GM23338 (cell line): ENCODE data around the gene CX3CR1. TPM values are rescaled to one million over a fixed set of nuclear protein-coding genes. Genes with fewer than 3 reads are reported as not detected.

Source experiments
- ATAC-seq: fragments of 200-7000 bp; cut with Tn5 transposase; 3 replicates; pipeline ENCODE4 v1.9.1; 2020
- DNase-seq: peaks from one replicate; pipeline ENCODE4 v3.0.0-alpha.2; 2015; ENCODE audit warnings: low spot score
- H2AFZ ChIP-seq: fragments of 200-600 bp; sonication (generic); 2 replicates; pipeline ENCODE4 v1.8.0; 2016; ENCODE audit warnings: antibody characterized with exemption, mild to moderate bottlenecking, moderate library complexity
- H3F3A ChIP-seq: fragments of 200-600 bp; sonication (generic); replicated peaks from 2 replicates; pipeline ENCODE4 v1.8.0; 2017; ENCODE audit warnings: antibody characterized with exemption, mixed run types, low read depth
- H3K27ac ChIP-seq: fragments of 200-600 bp; sonication (generic); 2 replicates; pipeline ENCODE4 v1.6.1; 2016; ENCODE audit warnings: low read depth
- H3K27me3 ChIP-seq: fragments of 200-600 bp; sonication (generic); 2 replicates; pipeline ENCODE4 v1.8.0; 2016; ENCODE audit warnings: mild to moderate bottlenecking, mixed run types, moderate library complexity; ENCODE audit not compliant: insufficient read depth
- H3K36me3 ChIP-seq: fragments of 200-600 bp; sonication (generic); 2 replicates; pipeline ENCODE4 v1.8.0; 2016; ENCODE audit warnings: mild to moderate bottlenecking; ENCODE audit not compliant: insufficient read depth
- H3K4me1 ChIP-seq: fragments of 200-600 bp; sonication (generic); 2 replicates; pipeline ENCODE4 v1.8.0; 2016; ENCODE audit warnings: mild to moderate bottlenecking, moderate library complexity; ENCODE audit not compliant: insufficient read depth
- H3K4me2 ChIP-seq: fragments of 200-600 bp; sonication (generic); 2 replicates; pipeline ENCODE4 v1.7.1; 2017; ENCODE audit warnings: mixed run types
- H3K4me3 ChIP-seq: fragments of 200-600 bp; sonication (generic); 2 replicates; pipeline ENCODE4 v1.6.1; 2016; ENCODE audit warnings: mixed run types
- H3K79me2 ChIP-seq: fragments of 200-600 bp; sonication (generic); replicated peaks from 2 replicates; pipeline ENCODE4 v1.8.0; 2017; ENCODE audit warnings: mild to moderate bottlenecking; ENCODE audit not compliant: insufficient read depth
- H3K9me2 ChIP-seq: fragments of 200-600 bp; sonication (generic); 2 replicates; pipeline ENCODE4 v1.8.0; 2017; ENCODE audit not compliant: insufficient read depth
- H4K20me1 ChIP-seq: fragments of 200-600 bp; sonication (generic); replicated peaks from 2 replicates; pipeline ENCODE4 v1.8.0; 2017; ENCODE audit warnings: mild to moderate bottlenecking; ENCODE audit not compliant: insufficient read depth
- H3K27ac Mint-ChIP-seq: 2 replicates; pipeline ENCODE4 v1.8.0; 2020; ENCODE audit warnings: inconsistent platforms, mild to moderate bottlenecking, moderate library complexity, mixed read lengths
- H3K27me3 Mint-ChIP-seq: 3 replicates; pipeline ENCODE4 v1.8.0; 2022; ENCODE audit warnings: low read depth, mild to moderate bottlenecking, moderate library complexity, mixed read lengths, inconsistent platforms; ENCODE audit not compliant: insufficient read depth, poor library complexity
- H3K36me3 Mint-ChIP-seq: 3 replicates; pipeline ENCODE4 v1.8.0; 2021; ENCODE audit warnings: low read depth, mild to moderate bottlenecking, inconsistent platforms, moderate library complexity, mixed read lengths
- H3K4me1 Mint-ChIP-seq: 3 replicates; pipeline ENCODE4 v1.8.0; 2020; ENCODE audit warnings: mild to moderate bottlenecking, inconsistent platforms, mixed read lengths
- H3K4me3 Mint-ChIP-seq: 3 replicates; pipeline ENCODE4 v1.8.0; 2021; ENCODE audit warnings: moderate library complexity, mild to moderate bottlenecking, inconsistent platforms, mixed read lengths
- H3K9me3 Mint-ChIP-seq: 3 replicates; pipeline ENCODE4 v1.8.0; 2020; ENCODE audit warnings: moderate library complexity, mild to moderate bottlenecking, inconsistent platforms, mixed read lengths
- CREB1 ChIP-seq: fragments of 250-450 bp; sonication (Bioruptor Pico); IDR thresholded peaks from 2 replicates; pipeline ENCODE4 v1.5.0; 2020; ENCODE audit warnings: low read depth, mild to moderate bottlenecking, moderate library complexity
- EZH2 ChIP-seq: fragments of 200-600 bp; sonication (generic); IDR thresholded peaks from one replicate; pipeline ENCODE4 v1.8.0; 2017; ENCODE audit warnings: antibody characterized with exemption, mild to moderate bottlenecking, low read depth; ENCODE audit not compliant: unreplicated experiment
- NANOG ChIP-seq: IDR thresholded peaks from 2 replicates; pipeline ENCODE4 v1.6.1; 2016; ENCODE audit warnings: antibody characterized with exemption, borderline replicate concordance
- POLR2AphosphoS5 ChIP-seq: IDR thresholded peaks from 2 replicates; pipeline ENCODE4 v1.6.1; 2016; ENCODE audit warnings: antibody characterized with exemption, low read depth
- ZNF114 ChIP-seq: fragments of 250-450 bp; sonication (Bioruptor Pico); IDR thresholded peaks from 2 replicates; pipeline ENCODE4 v1.5.0; 2020; ENCODE audit warnings: mild to moderate bottlenecking, moderate library complexity
- ZNF331 ChIP-seq: fragments of 250-450 bp; sonication (Bioruptor Pico); IDR thresholded peaks from 2 replicates; pipeline ENCODE4 v1.5.0; 2020; ENCODE audit warnings: low read depth, mild to moderate bottlenecking, moderate library complexity
- polyA plus RNA-seq: library from polyadenylated mRNA; unstranded; fragments of >200 nt; fragmentation: Nextera tagmentation; extraction: Ambion mirVana; gene quantifications from 2 replicates; pipeline ENCODE4 v1.2.1, GENCODE V29; 2016
- total RNA-seq: library from RNA; depleted of rRNA; stranded (reverse); fragments of >200 nt; shearing (Covaris generic); gene quantifications from 2 replicates; pipeline ENCODE4 v1.2.3, GENCODE V29; 2014
- TF ChIP-seq, protein P1 (sequence below): fragments of 250-450 bp; sonication (Bioruptor Pico); IDR thresholded peaks from 2 replicates; pipeline ENCODE4 v1.5.0; 2020; ENCODE audit warnings: mild to moderate bottlenecking, moderate library complexity
- TF ChIP-seq, protein P2 (sequence below), 2 experiments: fragments of 200-600 bp in 1 of 2; sonication (generic) in 1 of 2; conservative IDR thresholded peaks; 2 replicates each; pipeline versions ENCODE4 v1.5.1 to v1.6.1; 2016 to 2017; ENCODE audit warnings: antibody characterized with exemption in 2 of 2, low read depth in 2 of 2, mild to moderate bottlenecking in 2 of 2, moderate library complexity in 1 of 2
- TF ChIP-seq, protein P3 (sequence below): IDR thresholded peaks from one replicate; pipeline ENCODE4 v1.6.1; 2018; ENCODE audit warnings: antibody characterized with exemption; ENCODE audit not compliant: unreplicated experiment

Gene CX3CR1
- total and polyA plus RNA-seq, 2 experiments from 2014 or later: 0.24 to 0.42 TPM

DNA sequence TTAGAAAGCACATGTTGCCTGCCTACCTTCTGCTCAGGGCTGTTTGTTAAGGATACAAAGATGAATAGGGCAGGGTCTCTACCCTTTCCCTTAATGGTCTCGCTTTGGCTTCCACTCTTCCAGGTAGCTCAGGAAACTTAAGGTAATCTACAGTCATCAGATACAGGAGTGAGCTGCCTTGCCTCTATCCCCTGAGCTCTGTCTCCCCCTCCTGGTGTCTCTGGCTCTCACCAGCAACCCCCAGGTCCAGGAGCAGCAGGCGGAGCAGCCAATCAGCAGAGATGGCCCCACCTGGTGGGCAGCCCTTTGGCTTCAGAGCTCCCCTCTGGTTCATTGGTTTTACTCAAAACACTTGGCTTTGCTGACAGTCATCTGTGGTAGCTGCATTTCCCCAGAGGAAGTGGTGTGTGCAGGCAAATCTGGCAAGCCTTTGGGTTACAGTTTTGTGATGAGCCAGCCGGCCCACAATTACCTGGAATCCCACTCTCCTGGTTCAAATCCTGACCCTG is 8.5 kb upstream of the CX3CR1 start (continued):
- TF ChIP-seq, protein P1, sequence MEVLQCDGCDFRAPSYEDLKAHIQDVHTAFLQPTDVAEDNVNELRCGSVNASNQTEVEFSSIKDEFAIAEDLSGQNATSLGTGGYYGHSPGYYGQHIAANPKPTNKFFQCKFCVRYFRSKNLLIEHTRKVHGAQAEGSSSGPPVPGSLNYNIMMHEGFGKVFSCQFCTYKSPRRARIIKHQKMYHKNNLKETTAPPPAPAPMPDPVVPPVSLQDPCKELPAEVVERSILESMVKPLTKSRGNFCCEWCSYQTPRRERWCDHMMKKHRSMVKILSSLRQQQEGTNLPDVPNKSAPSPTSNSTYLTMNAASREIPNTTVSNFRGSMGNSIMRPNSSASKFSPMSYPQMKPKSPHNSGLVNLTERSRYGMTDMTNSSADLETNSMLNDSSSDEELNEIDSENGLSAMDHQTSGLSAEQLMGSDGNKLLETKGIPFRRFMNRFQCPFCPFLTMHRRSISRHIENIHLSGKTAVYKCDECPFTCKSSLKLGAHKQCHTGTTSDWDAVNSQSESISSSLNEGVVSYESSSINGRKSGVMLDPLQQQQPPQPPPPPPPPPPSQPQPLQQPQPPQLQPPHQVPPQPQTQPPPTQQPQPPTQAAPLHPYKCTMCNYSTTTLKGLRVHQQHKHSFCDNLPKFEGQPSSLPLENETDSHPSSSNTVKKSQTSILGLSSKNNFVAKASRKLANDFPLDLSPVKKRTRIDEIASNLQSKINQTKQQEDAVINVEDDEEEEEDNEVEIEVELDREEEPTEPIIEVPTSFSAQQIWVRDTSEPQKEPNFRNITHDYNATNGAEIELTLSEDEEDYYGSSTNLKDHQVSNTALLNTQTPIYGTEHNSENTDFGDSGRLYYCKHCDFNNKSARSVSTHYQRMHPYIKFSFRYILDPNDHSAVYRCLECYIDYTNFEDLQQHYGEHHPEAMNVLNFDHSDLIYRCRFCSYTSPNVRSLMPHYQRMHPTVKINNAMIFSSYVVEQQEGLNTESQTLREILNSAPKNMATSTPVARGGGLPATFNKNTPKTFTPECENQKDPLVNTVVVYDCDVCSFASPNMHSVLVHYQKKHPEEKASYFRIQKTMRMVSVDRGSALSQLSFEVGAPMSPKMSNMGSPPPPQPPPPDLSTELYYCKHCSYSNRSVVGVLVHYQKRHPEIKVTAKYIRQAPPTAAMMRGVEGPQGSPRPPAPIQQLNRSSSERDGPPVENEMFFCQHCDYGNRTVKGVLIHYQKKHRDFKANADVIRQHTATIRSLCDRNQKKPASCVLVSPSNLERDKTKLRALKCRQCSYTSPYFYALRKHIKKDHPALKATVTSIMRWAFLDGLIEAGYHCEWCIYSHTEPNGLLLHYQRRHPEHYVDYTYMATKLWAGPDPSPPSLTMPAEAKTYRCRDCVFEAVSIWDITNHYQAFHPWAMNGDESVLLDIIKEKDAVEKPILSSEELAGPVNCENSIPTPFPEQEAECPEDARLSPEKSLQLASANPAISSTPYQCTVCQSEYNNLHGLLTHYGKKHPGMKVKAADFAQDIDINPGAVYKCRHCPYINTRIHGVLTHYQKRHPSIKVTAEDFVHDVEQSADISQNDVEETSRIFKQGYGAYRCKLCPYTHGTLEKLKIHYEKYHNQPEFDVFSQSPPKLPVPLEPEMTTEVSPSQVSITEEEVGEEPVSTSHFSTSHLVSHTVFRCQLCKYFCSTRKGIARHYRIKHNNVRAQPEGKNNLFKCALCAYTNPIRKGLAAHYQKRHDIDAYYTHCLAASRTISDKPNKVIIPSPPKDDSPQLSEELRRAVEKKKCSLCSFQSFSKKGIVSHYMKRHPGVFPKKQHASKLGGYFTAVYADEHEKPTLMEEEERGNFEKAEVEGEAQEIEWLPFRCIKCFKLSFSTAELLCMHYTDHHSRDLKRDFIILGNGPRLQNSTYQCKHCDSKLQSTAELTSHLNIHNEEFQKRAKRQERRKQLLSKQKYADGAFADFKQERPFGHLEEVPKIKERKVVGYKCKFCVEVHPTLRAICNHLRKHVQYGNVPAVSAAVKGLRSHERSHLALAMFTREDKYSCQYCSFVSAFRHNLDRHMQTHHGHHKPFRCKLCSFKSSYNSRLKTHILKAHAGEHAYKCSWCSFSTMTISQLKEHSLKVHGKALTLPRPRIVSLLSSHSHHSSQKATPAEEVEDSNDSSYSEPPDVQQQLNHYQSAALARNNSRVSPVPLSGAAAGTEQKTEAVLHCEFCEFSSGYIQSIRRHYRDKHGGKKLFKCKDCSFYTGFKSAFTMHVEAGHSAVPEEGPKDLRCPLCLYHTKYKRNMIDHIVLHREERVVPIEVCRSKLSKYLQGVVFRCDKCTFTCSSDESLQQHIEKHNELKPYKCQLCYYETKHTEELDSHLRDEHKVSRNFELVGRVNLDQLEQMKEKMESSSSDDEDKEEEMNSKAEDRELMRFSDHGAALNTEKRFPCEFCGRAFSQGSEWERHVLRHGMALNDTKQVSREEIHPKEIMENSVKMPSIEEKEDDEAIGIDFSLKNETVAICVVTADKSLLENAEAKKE: no peak
- TF ChIP-seq, protein P2, sequence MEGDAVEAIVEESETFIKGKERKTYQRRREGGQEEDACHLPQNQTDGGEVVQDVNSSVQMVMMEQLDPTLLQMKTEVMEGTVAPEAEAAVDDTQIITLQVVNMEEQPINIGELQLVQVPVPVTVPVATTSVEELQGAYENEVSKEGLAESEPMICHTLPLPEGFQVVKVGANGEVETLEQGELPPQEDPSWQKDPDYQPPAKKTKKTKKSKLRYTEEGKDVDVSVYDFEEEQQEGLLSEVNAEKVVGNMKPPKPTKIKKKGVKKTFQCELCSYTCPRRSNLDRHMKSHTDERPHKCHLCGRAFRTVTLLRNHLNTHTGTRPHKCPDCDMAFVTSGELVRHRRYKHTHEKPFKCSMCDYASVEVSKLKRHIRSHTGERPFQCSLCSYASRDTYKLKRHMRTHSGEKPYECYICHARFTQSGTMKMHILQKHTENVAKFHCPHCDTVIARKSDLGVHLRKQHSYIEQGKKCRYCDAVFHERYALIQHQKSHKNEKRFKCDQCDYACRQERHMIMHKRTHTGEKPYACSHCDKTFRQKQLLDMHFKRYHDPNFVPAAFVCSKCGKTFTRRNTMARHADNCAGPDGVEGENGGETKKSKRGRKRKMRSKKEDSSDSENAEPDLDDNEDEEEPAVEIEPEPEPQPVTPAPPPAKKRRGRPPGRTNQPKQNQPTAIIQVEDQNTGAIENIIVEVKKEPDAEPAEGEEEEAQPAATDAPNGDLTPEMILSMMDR (conservative IDR thresholded peaks at IDR 0.05; ENCODE audit: low read depth in 2 of 2): peak; percentile 97 to 100
- TF ChIP-seq ZNF114 (CRISPR knock-in tag): no peak

DNA sequence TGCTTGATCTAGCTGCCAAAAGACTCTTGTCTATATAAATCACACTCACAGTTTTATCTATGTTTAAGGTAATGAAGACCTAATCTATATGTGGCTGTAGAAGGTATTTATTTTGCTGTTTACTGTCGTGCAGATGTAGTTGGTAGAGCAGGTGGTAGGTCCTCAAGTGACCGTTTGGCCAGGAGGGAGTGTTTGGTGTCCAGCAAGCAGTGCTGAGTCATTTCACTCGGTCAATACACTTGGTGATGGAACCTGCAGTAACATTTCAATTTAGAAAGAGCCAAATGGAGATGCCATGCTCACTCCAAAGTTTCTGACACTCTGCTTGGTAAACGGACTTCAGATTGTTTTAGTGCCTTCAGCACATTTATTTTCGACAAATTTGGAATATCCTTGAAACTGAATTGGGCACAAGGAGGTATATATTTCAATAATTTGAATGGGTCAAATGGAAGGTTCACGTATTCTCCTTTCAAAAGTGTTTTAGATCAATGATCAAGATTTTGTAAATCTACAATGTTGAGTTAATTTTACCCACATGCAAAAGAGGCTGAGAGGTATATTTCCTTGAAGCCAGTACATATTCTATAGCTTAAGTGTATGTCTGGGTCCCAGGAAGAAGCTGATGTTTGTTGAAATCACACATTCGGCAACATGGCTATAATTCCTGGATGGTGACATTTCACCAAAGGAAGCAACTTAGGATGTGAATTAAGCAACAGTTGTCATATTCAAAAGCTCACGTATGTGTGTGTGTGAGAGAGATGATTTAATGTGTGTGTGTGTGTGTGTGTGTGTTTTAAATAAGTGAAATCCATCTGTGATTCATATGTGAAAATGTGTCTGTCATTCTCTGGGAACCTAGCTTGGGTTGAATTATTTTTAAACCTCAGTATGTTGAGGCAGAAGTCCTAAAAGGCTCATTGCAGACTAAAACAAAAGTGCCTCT is 7.7 kb upstream of the CX3CR1 start:
- Histone ChIP-seq H3K9me2 (no peaks in the 10 kb centered on the region), H3K4me2 (no peak overlapping the region), H3F3A (no peaks in the 10 kb centered on the region), H3K4me1 (no peaks in the 10 kb centered on the region), H3K36me3 (no peaks in the 10 kb centered on the region), H3K4me3 (no peak overlapping the region), H4K20me1 (no peaks in the 10 kb centered on the region), H3K27me3 (no peaks in the 10 kb centered on the region), H3K27ac (no peak overlapping the region), H3K79me2 (no peaks in the 10 kb centered on the region), H2AFZ (0 out of 2 replicates have a peak overlapping the region, but pooled peaks have one; percentile 18)
- no peaks in the 10 kb centered on the region for H3K36me3 Mint-ChIP-seq
- H3K27me3 Mint-ChIP-seq: peaks cover 5% of the 10 kb centered on the region
- no peaks in the 10 kb centered on the region for H3K9me3 Mint-ChIP-seq
- H3K4me3 Mint-ChIP-seq: no peak overlapping the region
- DNase-seq: no peak
- peaks cover 6% of the 10 kb centered on the region for H3K4me1 Mint-ChIP-seq
- H3K27ac Mint-ChIP-seq: no peak overlapping the region
- ATAC-seq: no peak
- TF ChIP-seq, protein P3, sequence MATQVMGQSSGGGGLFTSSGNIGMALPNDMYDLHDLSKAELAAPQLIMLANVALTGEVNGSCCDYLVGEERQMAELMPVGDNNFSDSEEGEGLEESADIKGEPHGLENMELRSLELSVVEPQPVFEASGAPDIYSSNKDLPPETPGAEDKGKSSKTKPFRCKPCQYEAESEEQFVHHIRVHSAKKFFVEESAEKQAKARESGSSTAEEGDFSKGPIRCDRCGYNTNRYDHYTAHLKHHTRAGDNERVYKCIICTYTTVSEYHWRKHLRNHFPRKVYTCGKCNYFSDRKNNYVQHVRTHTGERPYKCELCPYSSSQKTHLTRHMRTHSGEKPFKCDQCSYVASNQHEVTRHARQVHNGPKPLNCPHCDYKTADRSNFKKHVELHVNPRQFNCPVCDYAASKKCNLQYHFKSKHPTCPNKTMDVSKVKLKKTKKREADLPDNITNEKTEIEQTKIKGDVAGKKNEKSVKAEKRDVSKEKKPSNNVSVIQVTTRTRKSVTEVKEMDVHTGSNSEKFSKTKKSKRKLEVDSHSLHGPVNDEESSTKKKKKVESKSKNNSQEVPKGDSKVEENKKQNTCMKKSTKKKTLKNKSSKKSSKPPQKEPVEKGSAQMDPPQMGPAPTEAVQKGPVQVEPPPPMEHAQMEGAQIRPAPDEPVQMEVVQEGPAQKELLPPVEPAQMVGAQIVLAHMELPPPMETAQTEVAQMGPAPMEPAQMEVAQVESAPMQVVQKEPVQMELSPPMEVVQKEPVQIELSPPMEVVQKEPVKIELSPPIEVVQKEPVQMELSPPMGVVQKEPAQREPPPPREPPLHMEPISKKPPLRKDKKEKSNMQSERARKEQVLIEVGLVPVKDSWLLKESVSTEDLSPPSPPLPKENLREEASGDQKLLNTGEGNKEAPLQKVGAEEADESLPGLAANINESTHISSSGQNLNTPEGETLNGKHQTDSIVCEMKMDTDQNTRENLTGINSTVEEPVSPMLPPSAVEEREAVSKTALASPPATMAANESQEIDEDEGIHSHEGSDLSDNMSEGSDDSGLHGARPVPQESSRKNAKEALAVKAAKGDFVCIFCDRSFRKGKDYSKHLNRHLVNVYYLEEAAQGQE: no peak
- TF ChIP-seq CREB1 (CRISPR knock-in tag) (no peak), ZNF331 (CRISPR knock-in tag) (no peak), POLR2AphosphoS5 (no peak), NANOG (no peak), EZH2 (no peak)
- TF ChIP-seq, protein P2 (conservative IDR thresholded peaks at IDR 0.05; ENCODE audit: low read depth in 2 of 2): no peak
